ENCODE measurements around the gene FRG2B.
"Not testable (repeated sequence)": the region's sequence is repeated elsewhere in the genome, so short reads cannot be mapped to it uniquely, and the experiment has no call there.

FRG2B gene

DNA sequence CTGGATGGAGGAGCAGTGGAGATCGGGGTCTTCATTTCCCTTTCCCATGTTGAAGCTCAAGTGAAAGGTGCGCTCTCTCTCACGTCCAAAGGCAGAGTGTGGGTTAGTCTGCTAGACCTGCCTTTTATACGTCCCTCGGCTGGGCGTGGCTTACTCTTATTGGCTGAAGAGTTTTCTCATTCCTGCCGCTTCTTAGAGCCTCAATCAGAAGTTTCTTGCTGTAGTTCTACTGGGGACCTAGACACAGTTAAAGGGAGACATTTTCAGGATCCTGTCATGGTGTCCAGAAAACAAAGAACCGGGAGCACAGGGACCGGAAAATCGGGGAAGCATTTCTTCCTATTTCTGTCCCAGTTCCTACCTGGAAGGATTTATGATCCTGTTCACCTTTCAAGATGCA, at the start of gene FRG2B:
Gene FRG2B, minus strand, starts transcription at position 101 of the 400 bp plus-strand sequence. Its CDS starts 53 bp downstream, at position 48.
- not testable (repeated sequence) for H3K36me3 ChIP-seq (ENCODE audit: control insufficient read depth, insufficient read depth, low read length); H3K4me1 ChIP-seq

DNA sequence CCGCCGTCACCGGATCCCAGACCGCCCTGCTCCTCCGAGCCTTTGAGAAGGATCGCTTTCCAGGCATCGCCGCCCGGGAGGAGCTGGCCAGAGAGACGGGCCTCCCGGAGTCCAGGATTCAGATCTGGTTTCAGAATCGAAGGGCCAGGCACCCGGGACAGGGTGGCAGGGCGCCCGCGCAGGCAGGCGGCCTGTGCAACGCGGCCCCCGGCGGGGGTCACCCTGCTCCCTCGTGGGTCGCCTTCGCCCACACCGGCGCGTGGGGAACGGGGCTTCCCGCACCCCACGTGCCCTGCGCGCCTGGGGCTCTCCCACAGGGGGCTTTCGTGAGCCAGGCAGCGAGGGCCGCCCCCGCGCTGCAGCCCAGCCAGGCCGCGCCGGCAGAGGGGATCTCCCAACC, 40.9 kb upstream of the FRG2B start:
- not testable (repeated sequence) for H2AFZ ChIP-seq; H3K27ac ChIP-seq; H3K4me1 ChIP-seq; H3K27me3 ChIP-seq (ENCODE audit: control insufficient read depth, insufficient read depth, low read length); H3K9ac ChIP-seq; H3K4me2 ChIP-seq (ENCODE audit: low read length); H3K36me3 ChIP-seq (ENCODE audit: control insufficient read depth, insufficient read depth, low read length); H3K4me3 ChIP-seq (ENCODE audit: low read depth, low read length); H3K9me3 ChIP-seq (ENCODE audit: control insufficient read depth, low read length); H3K79me2 ChIP-seq

More for the DNA sequence above, at the start of gene FRG2B:
- H3K27me3 ChIP-seq (ENCODE audit: control insufficient read depth, insufficient read depth, low read length); H3K9me3 ChIP-seq (ENCODE audit: control insufficient read depth, low read length); H3K9ac ChIP-seq; H3K4me3 ChIP-seq (ENCODE audit: low read depth, low read length); H3K79me2 ChIP-seq; H3K4me2 ChIP-seq (ENCODE audit: low read length); H2AFZ ChIP-seq; H3K27ac ChIP-seq: not testable (repeated sequence)

DNA sequence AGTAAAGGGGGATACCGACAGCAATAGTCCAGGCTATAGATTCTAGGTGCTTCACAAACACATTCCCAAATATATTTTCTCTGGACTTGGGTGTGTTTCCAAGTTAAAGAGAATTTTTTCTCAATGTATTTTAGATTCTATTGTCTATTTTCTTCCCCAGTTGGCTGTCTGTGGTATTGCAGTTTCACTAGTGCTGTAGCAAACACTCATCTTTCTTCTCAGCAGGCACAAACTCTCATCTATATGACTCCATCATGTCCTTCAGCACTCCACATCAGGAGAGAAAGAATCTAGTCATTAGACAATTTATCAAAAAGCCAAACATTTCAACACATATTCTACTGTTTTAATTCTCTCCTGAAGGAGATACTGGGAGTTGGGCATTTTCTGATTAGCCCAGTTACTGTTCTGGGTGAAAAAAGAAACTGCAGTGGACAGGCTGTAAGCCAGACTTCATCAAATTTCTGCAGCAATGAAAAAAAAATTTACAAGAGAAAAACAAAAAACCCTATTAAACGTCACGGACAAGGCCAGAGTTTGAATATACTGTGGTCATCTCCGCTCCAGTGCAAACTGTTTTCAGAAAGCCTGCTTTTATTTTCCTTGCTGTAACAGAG, 37.1 kb upstream of the FRG2B start:
- TF ChIP-seq, protein P1, sequence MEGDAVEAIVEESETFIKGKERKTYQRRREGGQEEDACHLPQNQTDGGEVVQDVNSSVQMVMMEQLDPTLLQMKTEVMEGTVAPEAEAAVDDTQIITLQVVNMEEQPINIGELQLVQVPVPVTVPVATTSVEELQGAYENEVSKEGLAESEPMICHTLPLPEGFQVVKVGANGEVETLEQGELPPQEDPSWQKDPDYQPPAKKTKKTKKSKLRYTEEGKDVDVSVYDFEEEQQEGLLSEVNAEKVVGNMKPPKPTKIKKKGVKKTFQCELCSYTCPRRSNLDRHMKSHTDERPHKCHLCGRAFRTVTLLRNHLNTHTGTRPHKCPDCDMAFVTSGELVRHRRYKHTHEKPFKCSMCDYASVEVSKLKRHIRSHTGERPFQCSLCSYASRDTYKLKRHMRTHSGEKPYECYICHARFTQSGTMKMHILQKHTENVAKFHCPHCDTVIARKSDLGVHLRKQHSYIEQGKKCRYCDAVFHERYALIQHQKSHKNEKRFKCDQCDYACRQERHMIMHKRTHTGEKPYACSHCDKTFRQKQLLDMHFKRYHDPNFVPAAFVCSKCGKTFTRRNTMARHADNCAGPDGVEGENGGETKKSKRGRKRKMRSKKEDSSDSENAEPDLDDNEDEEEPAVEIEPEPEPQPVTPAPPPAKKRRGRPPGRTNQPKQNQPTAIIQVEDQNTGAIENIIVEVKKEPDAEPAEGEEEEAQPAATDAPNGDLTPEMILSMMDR (IDR thresholded peaks at IDR 0.05): peak; percentile 5
- not testable (repeated sequence) for H2AFZ ChIP-seq; H3K27ac ChIP-seq; H3K4me2 ChIP-seq (ENCODE audit: low read length); H3K36me3 ChIP-seq (ENCODE audit: control insufficient read depth, insufficient read depth, low read length); H3K9me3 ChIP-seq (ENCODE audit: control insufficient read depth, low read length); H3K27me3 ChIP-seq (ENCODE audit: control insufficient read depth, insufficient read depth, low read length); H3K4me3 ChIP-seq (ENCODE audit: low read depth, low read length); H3K9ac ChIP-seq; H3K4me1 ChIP-seq; H3K79me2 ChIP-seq

DNA sequence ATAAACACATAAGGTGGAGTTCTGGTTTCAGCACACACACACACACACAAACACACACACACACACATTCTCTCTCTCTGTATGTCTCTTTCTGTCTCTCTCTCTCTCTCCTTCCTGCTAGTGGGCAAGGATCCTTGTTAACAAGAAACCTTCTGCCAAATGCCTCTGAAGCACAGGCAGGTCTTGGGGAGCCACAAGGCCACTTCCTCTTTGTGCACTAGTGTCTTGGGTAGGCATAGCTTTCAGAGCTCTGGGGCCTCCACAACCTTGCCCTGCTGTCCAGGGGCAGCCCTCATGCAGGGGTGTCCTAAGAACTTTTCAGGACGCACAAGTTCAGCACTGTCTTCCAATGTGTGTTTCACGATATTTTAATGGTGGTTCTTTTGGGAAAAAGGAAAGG, 34.5 kb upstream of the FRG2B start:
- H3K79me2 ChIP-seq; H3K36me3 ChIP-seq (ENCODE audit: control insufficient read depth, insufficient read depth, low read length); H3K27ac ChIP-seq; H3K27me3 ChIP-seq (ENCODE audit: control insufficient read depth, insufficient read depth, low read length); H3K9ac ChIP-seq; H3K4me2 ChIP-seq (ENCODE audit: low read length); H2AFZ ChIP-seq; H3K9me3 ChIP-seq (ENCODE audit: control insufficient read depth, low read length); H3K4me1 ChIP-seq; H3K4me3 ChIP-seq (ENCODE audit: low read depth, low read length): not testable (repeated sequence)

DNA sequence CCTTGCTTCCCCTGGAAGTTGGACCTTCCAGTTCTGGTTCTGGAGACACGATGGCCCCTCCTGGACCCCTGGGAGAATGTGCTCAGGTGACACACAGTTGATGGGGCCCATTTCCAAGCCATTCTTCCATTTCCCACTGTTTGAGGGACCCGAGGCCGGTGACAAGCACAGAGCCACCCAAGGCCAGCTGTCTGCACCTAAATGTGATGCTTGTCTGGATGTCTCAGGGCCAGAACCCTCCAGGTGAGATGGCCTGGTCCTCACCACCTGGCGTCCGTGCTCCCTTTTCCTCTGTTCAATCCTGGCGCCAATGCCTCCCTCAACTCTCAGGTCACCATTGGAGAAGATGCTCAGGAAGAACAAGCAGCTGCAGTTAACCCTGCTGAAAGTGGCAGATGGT, 33.9 kb upstream of the FRG2B start:
- H3K27ac ChIP-seq; H3K4me2 ChIP-seq (ENCODE audit: low read length); H2AFZ ChIP-seq; H3K27me3 ChIP-seq (ENCODE audit: control insufficient read depth, insufficient read depth, low read length); H3K4me3 ChIP-seq (ENCODE audit: low read depth, low read length); H3K9me3 ChIP-seq (ENCODE audit: control insufficient read depth, low read length); H3K36me3 ChIP-seq (ENCODE audit: control insufficient read depth, insufficient read depth, low read length); H3K79me2 ChIP-seq; H3K9ac ChIP-seq; H3K4me1 ChIP-seq: not testable (repeated sequence)

DNA sequence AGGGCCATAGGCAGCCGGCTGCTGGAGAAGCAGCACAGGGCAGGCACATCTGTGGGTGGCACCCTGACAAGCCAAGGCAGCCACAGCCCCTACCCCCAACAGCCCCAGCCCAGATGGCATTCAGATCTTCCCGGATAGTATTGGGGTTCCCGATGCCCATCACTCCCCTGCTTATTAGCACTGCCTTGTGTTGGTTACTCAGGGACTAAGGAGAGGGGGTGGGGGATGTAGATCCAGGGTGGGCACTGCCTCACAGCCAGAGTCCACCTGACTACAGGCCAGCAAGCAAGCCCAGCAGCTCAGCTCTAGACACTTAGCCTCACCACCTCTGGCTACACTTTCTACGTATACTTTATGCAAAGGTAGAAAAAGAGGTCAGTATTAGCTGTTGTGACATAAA, 30.7 kb upstream of the FRG2B start:
- not testable (repeated sequence) for H3K27ac ChIP-seq; H3K9me3 ChIP-seq (ENCODE audit: control insufficient read depth, low read length); H3K36me3 ChIP-seq (ENCODE audit: control insufficient read depth, insufficient read depth, low read length); H2AFZ ChIP-seq; H3K9ac ChIP-seq; H3K27me3 ChIP-seq (ENCODE audit: control insufficient read depth, insufficient read depth, low read length); H3K79me2 ChIP-seq; H3K4me2 ChIP-seq (ENCODE audit: low read length); H3K4me1 ChIP-seq; H3K4me3 ChIP-seq (ENCODE audit: low read depth, low read length)

DNA sequence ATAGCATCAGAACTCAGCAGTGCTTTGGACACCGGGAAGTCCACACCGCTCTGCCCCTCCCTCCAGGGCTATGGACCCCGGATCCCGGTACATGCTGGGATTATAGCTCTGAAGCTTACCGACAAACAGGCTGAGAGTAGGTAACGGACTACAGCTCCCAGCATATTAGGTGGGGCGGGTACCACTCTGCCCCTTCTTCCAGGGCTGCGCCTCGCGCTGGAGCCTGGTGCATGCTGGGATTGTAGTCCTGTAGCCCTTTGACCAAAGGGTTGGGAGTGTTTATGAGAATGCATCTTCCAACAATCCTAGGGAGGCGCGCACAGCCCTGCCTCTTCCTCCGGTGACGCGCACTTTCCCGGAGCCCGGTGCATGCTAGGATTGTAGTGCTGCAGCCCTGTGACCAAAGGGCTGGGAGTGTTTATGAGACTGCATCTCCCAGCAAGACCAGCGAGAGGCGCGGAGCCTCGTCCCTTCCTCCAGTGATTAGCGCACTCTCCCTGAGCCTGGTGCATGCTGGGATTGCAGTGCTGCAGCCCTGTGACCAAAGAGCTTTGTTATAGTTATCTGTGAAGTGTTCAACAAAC, 22.4 kb upstream of the FRG2B start:
- H3K36me3 ChIP-seq (ENCODE audit: control insufficient read depth, insufficient read depth, low read length); H3K9me3 ChIP-seq (ENCODE audit: control insufficient read depth, low read length); H3K4me3 ChIP-seq (ENCODE audit: low read depth, low read length); H3K27me3 ChIP-seq (ENCODE audit: control insufficient read depth, insufficient read depth, low read length); H3K79me2 ChIP-seq; H3K4me1 ChIP-seq; H3K4me2 ChIP-seq (ENCODE audit: low read length); H2AFZ ChIP-seq; H3K27ac ChIP-seq; H3K9ac ChIP-seq: not testable (repeated sequence)
